HG02973 (cell line): ENCODE measurements around the gene WFDC1.
"Not testable (repeated sequence)": the region's sequence is repeated elsewhere in the genome, so short reads cannot be mapped to it uniquely, and the experiment has no call there.

Experiments
- ATAC-seq: cut with Tn5 transposase; IDR thresholded peaks from one replicate; pipeline ENCODE4 v1.9.1; 2021; ENCODE audit warnings: moderate library complexity; ENCODE audit not compliant: unreplicated experiment

WFDC1 gene

DNA sequence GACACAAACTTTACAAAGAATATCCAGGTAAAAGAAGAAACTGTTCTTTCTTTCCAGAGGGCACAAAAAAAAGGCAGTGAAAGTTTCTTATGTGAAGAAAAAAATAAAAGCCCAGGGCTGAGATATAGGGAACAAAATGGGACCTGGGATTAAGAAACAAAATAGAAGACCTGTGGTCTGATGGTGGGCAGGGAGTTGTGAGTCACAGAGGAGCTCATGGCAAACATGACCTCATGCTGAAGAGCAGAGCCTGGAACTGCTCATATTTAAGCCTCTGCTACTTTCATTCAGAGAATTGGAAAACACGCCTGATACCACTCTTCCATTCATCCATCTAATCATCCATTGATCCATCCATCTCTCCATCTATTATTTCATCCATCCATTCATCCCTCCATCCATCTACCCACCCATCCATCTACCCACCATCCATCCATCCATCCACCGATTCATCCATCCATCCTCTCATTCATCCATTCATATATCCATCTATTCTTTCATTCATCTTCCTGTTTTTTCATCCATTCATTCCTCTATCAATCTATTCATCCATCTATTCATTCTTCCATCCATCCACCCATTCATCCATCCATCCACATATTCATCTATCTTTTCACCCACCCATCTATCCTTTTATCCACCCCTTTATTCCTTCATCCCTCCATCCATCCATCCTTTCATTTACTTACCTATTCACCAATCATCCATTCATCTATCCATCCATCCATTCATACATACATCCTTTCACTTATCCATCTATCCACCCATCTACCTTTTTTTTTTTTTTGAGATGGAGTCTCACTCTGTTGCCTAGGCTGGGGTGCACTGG is 30.0 kb downstream of the WFDC1 start:
- ATAC-seq, result no peak

DNA sequence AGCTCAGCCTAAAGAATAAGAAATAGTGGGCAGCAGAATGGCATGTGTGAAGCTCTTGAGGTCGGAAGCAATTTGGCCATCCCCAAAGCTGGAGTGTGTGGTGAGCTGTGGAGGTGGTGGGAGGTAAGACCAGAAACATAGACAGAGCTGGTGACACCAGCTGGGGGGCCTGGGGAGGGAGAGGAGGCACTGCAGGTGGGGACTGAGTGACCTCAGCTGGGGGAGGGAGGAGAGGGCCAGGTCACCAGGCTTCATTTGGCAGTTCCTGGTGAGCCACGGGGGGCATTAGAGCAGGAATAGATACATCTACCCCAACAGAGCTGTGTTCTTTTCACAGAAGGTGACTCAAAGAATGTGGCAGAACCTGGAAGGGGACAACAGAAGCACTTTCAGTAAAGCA is 31.9 kb downstream of the WFDC1 start:
- no peak for ATAC-seq

DNA sequence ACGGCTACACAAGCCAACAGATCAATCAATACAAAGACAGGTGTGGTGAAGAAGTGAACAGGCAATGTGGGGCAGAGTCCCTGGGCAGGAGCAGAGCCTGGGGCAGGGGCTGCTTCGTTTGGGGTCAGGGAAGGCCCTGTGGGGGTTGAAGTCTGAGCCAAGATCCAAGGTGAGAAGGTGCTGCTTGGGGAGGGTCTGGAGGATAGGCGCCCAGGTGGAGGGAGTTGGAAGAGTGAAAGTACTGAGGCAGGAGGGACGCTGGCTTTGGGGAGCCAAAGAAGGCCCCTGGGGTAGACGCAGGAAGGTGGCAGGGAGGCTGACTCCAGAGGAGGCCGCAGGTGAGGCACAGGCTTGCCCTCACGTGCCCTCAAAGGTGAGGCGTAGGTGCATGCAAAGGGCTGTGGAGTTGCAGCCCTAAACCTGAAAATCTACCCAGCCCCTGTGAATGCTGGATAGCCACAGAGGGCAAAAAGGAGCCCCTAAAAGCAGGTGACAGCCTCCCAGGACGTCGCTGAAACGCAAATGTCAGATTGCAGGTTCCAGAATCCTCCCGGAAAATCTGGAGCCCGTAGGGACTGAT is 33.3 kb downstream of the WFDC1 start:
- ATAC-seq, result no peak

DNA sequence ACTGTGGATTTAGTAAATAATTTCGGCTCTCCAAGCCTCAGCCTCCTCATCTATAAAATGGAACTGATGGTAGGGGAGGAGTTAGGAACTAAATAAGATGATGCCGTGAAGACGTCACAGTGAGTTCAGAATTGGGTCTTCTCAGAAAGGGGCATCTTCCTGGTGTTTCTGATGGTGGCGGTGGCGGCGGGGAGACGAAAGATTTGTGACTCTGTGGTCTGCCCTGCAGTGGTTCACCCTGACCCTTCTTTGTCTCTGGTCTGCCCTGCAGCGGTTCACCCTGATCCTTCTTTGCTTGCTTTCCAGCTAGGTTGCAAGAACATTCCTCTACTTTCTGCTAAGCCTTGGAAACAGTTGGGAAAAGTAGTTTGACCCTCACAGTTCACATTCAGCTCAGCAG is 34.3 kb downstream of the WFDC1 start:
- ATAC-seq, result no peak

DNA sequence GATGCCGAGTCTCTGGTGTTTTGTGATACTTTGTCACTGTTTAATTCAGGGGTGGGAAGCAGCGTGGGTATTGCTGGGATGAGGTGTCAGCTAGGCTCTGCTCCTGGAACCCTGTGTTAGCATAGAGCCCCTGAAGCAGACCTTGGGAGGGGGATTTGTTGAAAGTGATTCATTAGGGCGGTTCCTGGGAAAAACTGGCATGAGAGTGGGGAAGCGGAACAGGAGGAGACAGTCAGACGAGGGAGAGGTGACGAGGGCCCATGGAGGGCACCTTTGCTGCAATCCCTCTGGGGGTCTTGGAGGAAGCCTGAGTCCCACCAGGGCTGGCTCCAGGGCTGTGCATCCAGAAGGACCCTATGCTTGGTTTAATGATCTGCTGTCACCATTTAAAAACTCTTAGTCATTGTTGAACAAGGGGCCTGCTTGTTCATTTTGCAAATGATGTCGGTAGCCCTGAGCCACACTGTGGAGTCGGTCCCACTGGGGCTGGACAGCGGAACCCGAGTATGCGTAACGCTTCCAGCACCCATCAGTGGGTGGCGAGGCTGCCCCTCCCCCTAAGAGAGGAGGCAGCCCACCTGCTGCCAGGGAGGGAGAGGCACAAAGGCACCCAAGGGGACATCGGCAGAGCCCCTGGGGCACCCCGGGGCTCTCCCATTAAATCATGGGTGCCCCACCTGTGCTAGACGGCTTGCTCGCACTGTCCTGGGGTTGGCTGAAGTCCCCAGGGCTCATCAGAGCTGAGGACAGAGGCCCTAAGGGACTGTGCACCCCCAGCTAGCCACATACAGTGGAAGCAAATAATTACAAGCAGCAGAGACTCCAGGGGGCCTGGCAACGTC is 35.4 kb downstream of the WFDC1 start:
- no peak for ATAC-seq

DNA sequence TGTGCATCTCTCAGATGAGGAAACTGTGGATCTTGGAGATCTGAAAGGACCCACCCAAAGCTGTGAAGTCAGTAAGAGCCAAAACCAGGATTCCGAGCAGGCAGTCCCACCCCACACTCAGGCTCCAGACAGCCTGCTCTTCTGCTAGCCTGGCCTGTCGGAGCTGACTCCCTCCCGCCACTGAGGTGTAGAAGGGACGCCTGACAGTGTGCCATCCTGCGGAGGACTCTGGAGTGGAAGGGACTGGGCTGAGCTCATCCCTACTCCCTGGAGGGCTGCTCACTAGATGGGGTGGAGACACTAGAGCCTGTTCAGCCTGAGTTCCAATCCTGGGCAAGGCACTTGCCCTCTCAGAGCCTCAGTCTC is 36.0 kb downstream of the WFDC1 start:
- no peak for ATAC-seq

DNA sequence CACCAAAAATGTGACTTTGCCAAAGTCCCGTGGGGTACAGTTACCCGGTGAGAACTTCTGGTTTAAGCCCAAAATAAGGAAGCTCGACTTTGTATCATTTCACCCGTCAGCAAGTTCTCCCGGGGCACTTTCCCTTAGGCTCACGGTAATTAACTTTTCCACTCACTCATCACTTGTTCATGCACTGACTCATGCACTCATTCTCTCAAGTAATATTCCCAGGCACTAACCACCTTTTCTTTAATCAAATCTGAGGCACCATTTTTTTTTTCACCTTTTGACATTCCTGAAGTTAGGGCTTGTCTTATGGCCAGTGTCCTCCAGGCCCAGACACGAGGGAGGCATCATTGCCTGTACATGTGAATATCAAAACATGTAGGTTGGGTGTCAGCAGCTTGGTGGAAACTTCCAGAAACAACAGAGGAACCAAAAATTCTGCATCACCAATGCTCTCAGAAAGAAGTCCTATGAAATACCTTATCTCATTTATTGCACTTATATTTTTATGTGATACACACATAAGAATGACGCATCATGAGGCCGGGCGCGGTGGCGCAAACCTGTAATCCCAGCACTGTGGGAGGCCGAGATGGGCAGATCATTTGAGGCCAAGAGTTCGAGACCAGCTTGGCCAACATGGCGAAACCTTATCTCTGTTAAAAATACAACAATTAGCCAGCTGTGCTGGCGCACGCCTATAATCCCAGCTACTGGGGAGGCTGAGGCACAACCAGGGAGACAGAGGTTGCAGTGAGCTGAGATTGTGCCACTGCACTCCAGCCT is 37.5 kb downstream of the WFDC1 start:
- no peak for ATAC-seq

DNA sequence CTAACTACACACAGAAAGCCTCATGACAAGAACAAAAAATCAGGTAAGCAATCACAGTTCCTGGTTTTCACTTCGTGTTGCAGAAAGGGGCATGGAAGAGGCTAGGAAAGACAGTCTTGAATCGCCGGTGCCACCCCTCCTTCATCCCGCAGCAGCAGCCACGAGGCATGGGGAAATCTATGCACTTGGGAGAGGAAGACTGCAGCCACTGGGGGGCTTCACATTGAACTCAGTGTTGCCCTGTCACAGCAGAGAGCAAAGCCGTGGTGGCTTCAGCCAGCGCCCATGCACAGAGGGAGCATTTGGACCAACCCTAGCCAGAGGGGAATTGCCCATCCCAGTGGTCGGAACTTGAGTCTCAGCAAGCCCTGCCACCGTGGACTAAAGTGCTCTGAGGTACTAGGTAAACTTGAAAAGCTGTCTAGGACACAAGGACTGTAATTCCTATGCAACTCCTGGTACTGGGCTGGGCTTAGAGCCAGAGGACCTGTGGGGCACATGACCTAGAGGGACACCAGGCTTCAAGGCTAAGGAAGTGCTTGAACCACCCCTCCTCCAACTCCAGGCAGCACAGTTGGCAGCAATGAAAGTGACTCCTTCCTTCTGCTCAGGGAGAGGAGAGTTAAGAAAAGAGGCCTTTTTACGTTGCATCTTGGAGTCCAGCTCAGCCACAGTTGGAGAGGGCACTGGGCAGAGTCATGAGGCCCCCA is 38.5 kb downstream of the WFDC1 start:
- no peak for ATAC-seq

DNA sequence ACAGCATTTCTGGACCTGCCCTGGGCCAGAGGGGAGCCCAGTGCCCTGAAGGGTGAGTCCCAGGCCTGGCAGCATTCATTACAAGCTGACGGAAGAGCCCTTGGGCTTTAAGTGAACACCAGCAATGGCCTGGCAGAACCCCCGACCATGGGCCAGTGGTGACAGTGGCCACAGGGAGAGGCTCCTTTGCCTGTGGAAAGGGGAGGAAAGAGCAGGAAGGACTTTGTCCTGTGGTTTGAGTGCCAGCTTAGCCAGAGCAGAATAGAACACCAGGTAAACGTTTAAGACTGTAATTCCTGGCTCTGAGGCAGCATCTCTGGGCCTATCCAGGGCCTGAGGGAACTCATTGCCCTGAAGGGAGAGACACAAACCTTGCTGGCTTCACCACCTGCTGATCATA is 39.4 kb downstream of the WFDC1 start:
- no peak for ATAC-seq

DNA sequence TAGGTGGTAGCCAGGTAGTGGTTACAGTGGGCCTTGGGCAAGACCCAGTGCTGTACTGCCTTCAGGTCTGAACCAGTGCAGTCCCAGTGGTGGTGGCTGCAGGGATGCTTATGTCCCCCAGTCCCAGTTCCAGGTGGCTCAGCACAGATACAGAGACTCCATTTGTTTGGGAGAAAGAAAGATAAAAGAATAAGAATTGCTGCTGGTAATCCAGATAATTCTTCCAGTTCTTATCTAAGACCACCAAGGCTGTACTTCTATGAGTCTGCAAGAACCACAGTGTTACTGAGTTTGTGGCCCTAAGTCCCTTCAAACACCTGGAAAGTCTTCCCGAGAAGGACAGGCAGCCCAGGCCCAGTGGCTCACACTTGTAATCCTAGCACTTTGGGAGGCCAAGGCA is 39.8 kb downstream of the WFDC1 start:
- no peak for ATAC-seq

DNA sequence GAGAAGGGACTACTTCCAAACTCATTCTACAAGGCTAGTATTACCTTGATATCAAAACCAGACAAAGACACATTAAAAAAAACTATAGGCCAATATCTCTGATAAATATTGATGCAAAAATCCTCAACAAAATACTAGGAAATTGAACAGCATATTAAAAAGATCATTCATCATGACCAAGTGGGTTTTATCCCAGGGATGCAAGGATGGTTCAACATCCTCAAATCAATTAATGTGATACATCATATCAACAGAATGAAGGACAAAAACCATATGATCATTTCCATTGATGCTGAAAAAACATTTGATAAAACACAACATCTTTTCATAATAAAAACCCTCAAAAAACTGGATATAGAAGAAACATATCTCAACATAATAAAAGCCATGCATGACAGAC is 42.6 kb downstream of the WFDC1 start:
- ATAC-seq, result not testable (repeated sequence)

DNA sequence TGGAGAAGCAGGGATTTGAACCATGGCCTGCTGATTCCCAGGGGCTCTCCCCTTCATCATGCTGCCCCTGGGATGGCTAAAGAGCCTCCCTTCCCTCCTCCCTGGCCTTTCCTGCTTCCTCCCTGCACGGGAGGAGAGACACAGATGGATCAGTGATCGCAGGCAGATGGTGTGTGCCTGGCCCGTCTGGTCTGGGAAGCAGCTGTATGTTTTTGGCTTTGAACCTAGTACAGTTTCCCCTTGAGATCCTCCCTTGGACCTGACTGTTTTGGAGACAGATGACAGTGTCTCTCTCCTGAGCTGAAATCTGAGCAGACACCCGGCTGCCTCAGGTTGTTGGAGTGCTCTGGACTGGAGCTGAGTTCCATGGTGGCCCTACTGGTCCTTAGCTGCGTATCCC is 44.6 kb downstream of the WFDC1 start:
- ATAC-seq, result no peak

DNA sequence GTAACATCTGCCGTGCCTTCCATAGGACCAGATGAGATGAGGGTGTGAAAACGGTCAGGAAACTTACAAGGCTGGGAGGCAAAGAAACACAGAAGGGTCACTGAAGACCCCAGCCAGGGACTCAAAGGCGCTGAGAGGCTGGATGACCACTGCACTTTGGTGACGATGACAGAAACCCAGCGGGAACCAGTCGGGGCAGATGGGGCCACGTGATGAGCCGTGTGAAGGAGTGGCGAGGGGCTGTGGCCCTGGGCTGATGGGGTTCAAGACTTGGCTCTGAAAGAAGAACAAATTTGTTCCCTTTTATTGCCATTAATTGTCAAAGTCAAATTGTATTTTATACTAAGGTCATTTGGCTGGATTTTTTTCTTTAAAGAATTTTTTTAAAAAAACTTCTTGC is 45.1 kb downstream of the WFDC1 start:
- ATAC-seq, result no peak

DNA sequence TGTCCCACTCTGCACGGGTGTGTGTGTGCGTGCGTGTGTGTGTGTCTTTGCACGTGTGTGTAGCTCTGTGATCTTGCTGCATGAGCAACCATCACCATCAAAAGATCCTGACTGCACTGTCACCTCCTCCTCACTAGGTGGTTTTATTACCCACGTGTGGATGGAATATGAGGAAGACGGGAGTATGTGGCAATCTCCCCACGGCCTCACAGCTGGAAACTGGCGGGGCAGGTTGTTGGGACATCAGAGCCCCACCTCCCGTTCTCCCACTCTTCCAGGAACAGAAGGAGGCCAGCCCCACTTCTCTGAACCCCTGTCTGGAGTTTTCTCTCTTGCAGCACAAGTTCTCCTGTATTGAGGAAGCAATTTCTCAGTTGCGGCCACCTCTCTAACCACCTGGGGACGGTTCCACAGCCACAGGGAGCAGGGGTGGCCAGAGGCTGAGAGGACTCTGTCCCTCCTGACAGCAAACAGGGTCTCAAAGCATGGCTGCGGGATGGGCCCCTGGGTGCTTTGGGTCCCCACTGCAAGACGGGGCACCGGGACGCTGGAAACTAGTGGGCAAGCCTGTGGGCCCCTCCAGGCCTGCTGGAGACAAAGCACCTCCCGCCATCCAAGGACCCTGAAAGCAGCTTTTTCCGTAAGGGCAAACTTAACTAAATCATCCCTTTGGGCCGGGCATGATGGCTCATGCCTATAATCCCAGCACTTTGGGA is 45.8 kb downstream of the WFDC1 start:
- ATAC-seq, result no peak

DNA sequence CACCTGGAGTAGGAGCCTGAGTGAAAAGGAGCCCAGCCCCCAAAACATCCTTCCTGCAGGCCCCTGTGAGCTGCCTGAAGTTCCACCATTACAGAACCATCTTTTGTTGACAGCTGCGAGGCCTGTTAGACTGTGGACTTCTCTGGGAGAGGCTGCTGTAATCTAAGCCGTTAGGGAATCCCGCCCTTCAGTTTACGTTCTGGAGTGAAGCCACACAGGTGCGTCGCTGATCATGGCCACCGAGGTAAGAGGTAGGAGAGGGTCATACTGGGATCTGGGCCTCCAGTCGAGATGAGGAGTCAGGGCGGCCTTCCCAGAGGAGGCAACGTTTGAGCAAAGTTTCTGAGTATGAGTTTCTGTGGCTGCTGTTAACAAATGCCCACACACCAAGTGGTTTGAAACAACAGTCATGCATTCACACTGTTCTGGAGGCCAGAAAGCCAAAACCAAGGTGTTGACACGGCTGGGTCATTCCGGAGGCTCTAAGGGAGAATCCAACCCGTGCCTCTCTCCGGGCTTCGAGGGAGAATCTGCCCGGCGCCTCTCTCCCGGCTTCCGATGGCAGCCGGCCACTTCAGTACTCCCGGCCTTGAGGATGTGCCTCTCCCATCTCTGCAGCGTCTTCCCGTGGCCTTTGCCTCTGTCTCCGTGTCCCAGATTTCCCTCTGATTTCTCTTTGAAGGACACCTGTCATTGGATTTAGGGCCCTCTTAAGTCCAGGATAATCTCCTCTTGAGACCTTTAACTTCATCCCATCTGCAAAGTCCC is 47.0 kb downstream of the WFDC1 start:
- ATAC-seq, result no peak

DNA sequence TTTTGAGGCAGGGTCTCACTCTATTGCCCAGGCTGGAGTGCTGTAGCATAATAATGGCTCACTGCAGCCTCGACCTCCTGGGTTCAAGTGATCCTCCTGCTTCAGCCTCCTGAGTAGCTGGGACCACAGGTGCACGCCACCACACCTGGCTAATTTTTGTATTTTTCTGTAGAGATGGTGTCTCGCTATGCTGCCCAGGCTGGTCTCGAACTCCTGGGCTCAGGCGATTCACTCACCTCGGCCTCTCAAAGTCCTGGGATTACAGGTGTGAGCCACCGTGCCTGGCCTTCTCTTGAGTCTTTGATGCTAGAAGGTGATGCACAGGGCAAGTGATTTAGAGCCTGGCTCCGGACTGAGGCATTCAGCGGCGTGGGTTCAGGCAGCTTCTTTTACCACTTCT is 49.1 kb downstream of the WFDC1 start:
- not testable (repeated sequence) for ATAC-seq

DNA sequence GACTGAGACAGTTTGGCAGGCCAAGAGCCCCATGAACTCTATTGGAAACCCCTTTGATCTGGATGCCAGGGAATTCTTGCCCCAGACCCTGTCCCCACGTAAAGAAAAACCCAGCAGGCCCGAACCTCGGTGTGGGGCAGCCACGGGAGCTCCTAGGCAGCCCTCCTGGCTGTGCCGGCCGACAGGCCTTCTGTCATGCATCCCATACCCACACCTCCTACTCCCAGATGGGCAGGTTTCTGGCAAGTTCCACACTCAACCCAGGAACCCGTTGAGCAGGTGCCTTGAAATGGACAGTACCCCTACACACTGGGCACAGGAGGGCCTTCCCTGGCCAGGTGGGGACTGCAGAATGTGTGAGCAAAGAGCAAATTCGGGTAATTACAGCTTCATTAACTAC is 50.1 kb downstream of the WFDC1 start:
- ATAC-seq, result no peak

DNA sequence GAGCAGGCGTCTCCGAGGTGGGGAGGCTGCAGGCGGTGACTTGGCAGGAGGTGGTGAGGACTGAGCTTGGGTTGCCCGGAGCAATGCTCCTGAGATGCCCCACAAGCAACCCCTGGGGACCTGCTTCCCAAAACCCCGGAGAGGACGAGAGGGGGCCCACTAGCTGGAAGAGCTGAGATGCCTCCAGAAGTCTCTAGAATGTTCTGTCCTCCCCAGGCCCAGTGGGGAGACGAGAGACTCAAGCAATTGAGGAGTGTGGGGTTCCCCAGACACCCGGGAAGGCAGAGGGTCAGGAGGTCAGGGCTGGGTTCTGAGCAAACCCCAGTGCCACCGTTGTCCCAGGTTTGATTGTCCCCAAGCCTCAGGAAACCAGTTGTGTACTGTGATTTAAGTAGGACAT is 52.5 kb downstream of the WFDC1 start:
- ATAC-seq, result no peak

DNA sequence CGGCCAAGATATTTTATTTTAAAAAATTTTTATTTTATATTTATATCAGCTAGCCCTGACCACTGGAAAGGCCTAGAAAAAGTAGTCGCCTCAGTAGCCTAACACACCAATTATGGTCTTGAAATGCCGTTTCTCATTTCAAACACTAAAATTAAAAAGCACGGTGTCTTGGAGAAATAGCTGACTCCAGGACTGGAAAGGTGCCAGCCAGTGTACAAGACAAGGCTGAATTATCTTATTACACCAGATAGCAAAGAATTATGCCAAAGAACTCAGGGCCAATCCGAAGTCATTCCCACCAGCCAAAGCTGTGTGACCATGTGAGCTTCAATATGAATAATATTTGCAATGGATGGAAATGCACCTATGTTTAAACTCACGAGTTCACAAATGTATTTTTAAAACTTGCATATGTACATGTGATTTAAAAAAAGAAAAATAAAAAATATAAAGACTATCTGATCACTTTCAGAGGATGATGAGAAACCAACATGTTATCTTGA is 53.8 kb downstream of the WFDC1 start:
- no peak for ATAC-seq
